HepG2 (cell line): ENCODE data around the gene CDC42EP5. TPM values are rescaled to one million over a fixed set of nuclear protein-coding genes. Genes with fewer than 3 reads are reported as not detected.

Experiments used
- ATAC-seq: fragments of 200-7000 bp; cut with Tn5 transposase; 3 replicates; pipeline ENCODE4 v1.9.1; 2020; ENCODE audit warnings: mild to moderate bottlenecking, moderate library complexity
- BruUV-seq: library from RNA; stranded (reverse); fragments of 400-500 nt; replicated peaks from 2 replicates; lab custom pipeline; 2021; lab: Mats Ljungman, UMichigan
- CTCF ChIA-PET: fragments of 300-600 bp; formaldehyde crosslinking; extraction: SDS; loops from one replicate; lab custom pipeline; 2021; ENCODE audit warnings: low total read pairs, inconsistent platforms, low intra/inter-chr PET ratio; lab: Yijun Ruan, JAX
- POLR2A ChIA-PET: fragments of 350-600 bp; sonication (Branson Sonifier 250); formaldehyde crosslinking; loops from one replicate; lab custom pipeline; 2020; ENCODE audit warnings: antibody characterized with exemption, inconsistent platforms; lab: Yijun Ruan, JAX
- DNase-seq: peaks from one replicate; pipeline ENCODE4 v3.0.0-alpha.2; 2015; ENCODE audit warnings: low spot score
- FAIRE-seq: peaks from 3 replicates; lab custom pipeline; 2011; peaks lifted over from hg19 to GRCh38; lab: Jason Lieb, UNC
- H2AFZ ChIP-seq: one replicate; pipeline ENCODE4 v1.6.1; 2011; ENCODE audit warnings: low read length, inconsistent platforms
- H3K27ac ChIP-seq: fragments of 300-600 bp; 3 replicates; pipeline ENCODE4 v1.8.0; 2011; ENCODE audit warnings: mixed run types, mild to moderate bottlenecking, mixed read lengths, low read length, inconsistent platforms; ENCODE audit not compliant: insufficient read depth; ENCODE audit errors: extremely low read length
- H3K27me3 ChIP-seq, 2 experiments: fragments of 200-600 bp in 1 of 2; 2 replicates in 1 of 2; 3 replicates in 1 of 2; pipeline versions ENCODE4 v1.6.0 to v1.8.0; 2011; ENCODE audit warnings: low read length in 2 of 2, mild to moderate bottlenecking in 2 of 2, moderate library complexity in 2 of 2, inconsistent platforms in 1 of 2; ENCODE audit not compliant: insufficient read depth in 2 of 2, control insufficient read depth in 1 of 2
- H3K36me3 ChIP-seq, 2 experiments: fragments of 200-600 bp in 1 of 2; replicated peaks in 1 of 2; 2 replicates in 1 of 2; 3 replicates in 1 of 2; pipeline versions ENCODE4 v1.5.1 to v1.8.0; 2011; ENCODE audit warnings: low read length in 2 of 2, inconsistent platforms in 1 of 2; ENCODE audit not compliant: insufficient read depth in 2 of 2, control insufficient read depth in 1 of 2
- H3K4me1 ChIP-seq: 2 replicates; pipeline ENCODE4 v1.5.1; 2012; ENCODE audit warnings: low read length, inconsistent platforms; ENCODE audit not compliant: insufficient read depth
- H3K4me2 ChIP-seq: 2 replicates; pipeline ENCODE4 v1.6.0; 2011; ENCODE audit warnings: low read depth, low read length, inconsistent platforms
- H3K4me3 ChIP-seq, 3 experiments: fragments of 200-600 bp in 1 of 3; sonication (generic), shearing (Covaris generic) in 1 of 3; replicated peaks in 1 of 3; 2 replicates each; pipeline ENCODE4 v1.5.1; 2011 to 2016; ENCODE audit warnings: low read length in 3 of 3, inconsistent platforms in 2 of 3, low read depth in 2 of 3, mild to moderate bottlenecking in 2 of 3, control low read depth in 1 of 3, mixed read lengths in 1 of 3; ENCODE audit not compliant: insufficient read depth in 1 of 3
- H3K79me2 ChIP-seq: one replicate; pipeline ENCODE4 v1.6.1; 2011; ENCODE audit warnings: low read length, inconsistent platforms; ENCODE audit not compliant: insufficient read depth
- H3K9ac ChIP-seq: 2 replicates; pipeline ENCODE4 v1.6.0; 2011; ENCODE audit warnings: mild to moderate bottlenecking, low read depth, low read length, inconsistent platforms; ENCODE audit not compliant: insufficient read depth
- H3K9me3 ChIP-seq: 2 replicates; pipeline ENCODE4 v1.5.1; 2012; ENCODE audit warnings: mild to moderate bottlenecking, low read length
- H4K20me1 ChIP-seq: 2 replicates; pipeline ENCODE4 v1.6.0; 2011; ENCODE audit warnings: inconsistent platforms, mild to moderate bottlenecking, low read length, moderate library complexity; ENCODE audit not compliant: insufficient read depth
- ARNT2 ChIP-seq: sonication (generic); formaldehyde crosslinking; IDR thresholded peaks from 2 replicates; pipeline ENCODE4 v1.8.0; 2022; ENCODE audit warnings: mild to moderate bottlenecking, low read depth, missing genetic modification reagents, moderate library complexity
- CENPBD1 ChIP-seq: sonication (generic); formaldehyde crosslinking; IDR thresholded peaks from 2 replicates; pipeline ENCODE4 v1.8.0; 2022; ENCODE audit warnings: missing genetic modification reagents, low read depth, mild to moderate bottlenecking, borderline replicate concordance
- HOXD1 ChIP-seq: sonication (generic); formaldehyde crosslinking; IDR thresholded peaks from 2 replicates; pipeline ENCODE4 v1.5.0; 2020; ENCODE audit warnings: missing genetic modification reagents
- PCBP1 ChIP-seq: fragments of 200-400 bp; formaldehyde crosslinking; IDR thresholded peaks from 2 replicates; pipeline ENCODE4 v1.6.1; 2017; ENCODE audit warnings: mild to moderate bottlenecking, low read depth, low read length, borderline replicate concordance
- RBM22 ChIP-seq: fragments of 200-400 bp; formaldehyde crosslinking; optimal IDR thresholded peaks from 2 replicates; pipeline ENCODE3; 2017; ENCODE audit warnings: mild to moderate bottlenecking, low read length, moderate library complexity
- TAF15 ChIP-seq: fragments of 200-400 bp; formaldehyde crosslinking; IDR thresholded peaks from one replicate; pipeline ENCODE4 v1.6.1; 2018; ENCODE audit warnings: mild to moderate bottlenecking, low read depth, low read length; ENCODE audit not compliant: poor library complexity, severe bottlenecking
- ZBED4 ChIP-seq: sonication (generic); formaldehyde crosslinking; IDR thresholded peaks from 2 replicates; pipeline ENCODE4 v1.4.0; 2020; ENCODE audit warnings: missing genetic modification reagents, borderline replicate concordance
- ZC3H13 ChIP-seq: sonication (generic); formaldehyde crosslinking; IDR thresholded peaks from 2 replicates; pipeline ENCODE4 v1.8.1; 2023; ENCODE audit warnings: mild to moderate bottlenecking, missing genetic modification reagents, moderate library complexity
- ZNF414 ChIP-seq: sonication (generic); formaldehyde crosslinking; IDR thresholded peaks from 2 replicates; pipeline ENCODE4 v1.5.0; 2020; ENCODE audit warnings: missing genetic modification reagents
- ZNF562 ChIP-seq: sonication (generic); formaldehyde crosslinking; IDR thresholded peaks from 2 replicates; pipeline ENCODE4 v1.8.0; 2022; ENCODE audit warnings: missing genetic modification reagents, borderline replicate concordance
- ZZZ3 ChIP-seq: sonication (generic); formaldehyde crosslinking; IDR thresholded peaks from 2 replicates; pipeline ENCODE4 v1.4.0; 2020; ENCODE audit warnings: missing genetic modification reagents, mild to moderate bottlenecking, borderline replicate concordance
- WGBS: methylation state at CpG from one replicate; pipeline ENCODE4 v1.1.6; 2017; ENCODE audit warnings: low lambda C conversion rate; 5-methylcytosine and 5-hydroxymethylcytosine counted together
- in situ Hi-C: cut with HindIII; loops from 2 replicates; pipeline ENCODE4 v1.10.0; 2017; ENCODE audit warnings: low pct_unique_long_range_greater_than_20kb; ENCODE audit not compliant: extremely low pct_ligation_motif_present
- intact Hi-C: fragments of 100-400 bp; cut with micrococcal nuclease; formaldehyde crosslinking; loops from one replicate; pipeline ENCODE4 v1.10.0; 2022; ENCODE audit not compliant: unreplicated experiment
- polyA plus RNA-seq, 8 experiments: library from polyadenylated mRNA; depleted of rRNA in 3 of 8; stranded (reverse) in 7 of 8; unstranded in 1 of 8; fragments of >200 nt; fragmentation: Illumina TruSeq in 4 of 8; extraction: Trizol in 4 of 8; gene quantifications; 2 replicates each; pipeline versions ENCODE4 v1.2.1 to v1.2.3, GENCODE V29; 2011 to 2016; ENCODE audit warnings: low read depth in 4 of 8, missing spikeins in 1 of 8, mixed read lengths in 1 of 8; ENCODE audit not compliant: insufficient read depth in 1 of 8
- total RNA-seq, 5 experiments: library from RNA; depleted of rRNA; stranded (reverse); fragments of >200 nt; fragmentation: Illumina TruSeq; extraction: Trizol; gene quantifications; 2 replicates each; pipeline ENCODE4 v1.2.3, GENCODE V29; 2016; ENCODE audit warnings: low read depth in 1 of 5

CDC42EP5 gene
- total and polyA plus RNA-seq, 2 of the 13 experiments (the other 11 are each of a cell fraction or from before 2014, with no cell fraction given): 0.41 to 1.6 TPM

- no peak for ATAC-seq
- TF ChIP-seq ZBED4 (CRISPR knock-in tag): no peak
- TF ChIP-seq ZC3H13 (CRISPR knock-in tag): peak; percentile 81
- peak; percentile 9; the same call in 1 of the 2 replicates for TF ChIP-seq ARNT2
- peak; percentile 79; the same call in 1 of the 2 replicates for TF ChIP-seq PCBP1
- no peak for TF ChIP-seq ZNF562 (CRISPR knock-in tag)
- 0 out of 2 replicates have a peak, but pooled peaks have one; percentile 62 for TF ChIP-seq CENPBD1 (CRISPR knock-in tag)
- TF ChIP-seq RBM22: peak; percentile 94
- TF ChIP-seq ZNF414 (CRISPR knock-in tag): no peak
- peak; percentile 26 for TF ChIP-seq TAF15
- 0 out of 2 replicates have a peak, but pooled peaks have one; percentile 5 for TF ChIP-seq ZZZ3 (CRISPR knock-in tag)
- TF ChIP-seq HOXD1 (CRISPR knock-in tag): no peak
- TF ChIP-seq, all 625 proteins: peak for 7
- in situ Hi-C loops: no loop called here
- peak overlapping the region; percentile 94 for H3K4me2 ChIP-seq
- no peaks in the 10 kb centered on the region for H3K9me3 ChIP-seq
- peaks cover 19 to 36% of the 10 kb centered on the region in 2 experiments for H3K36me3 ChIP-seq
- peaks cover 21% of the 10 kb centered on the region for H3K4me1 ChIP-seq
- no peak overlapping the region for H2AFZ ChIP-seq
- BruUV-seq: TSS peak; percentile 81
- ChIA-PET CTCF (no interaction called here), POLR2A (interaction anchor here (0.6 to 3.5 kb wide), 6 partner anchors 8 to 42 kb away, joined by 3 to 67 read pairs (median 19); partner anchors contain the start of gene LENG8)
- H3K9ac ChIP-seq: peak overlapping the region; percentile 91
- no peaks in the 10 kb centered on the region for H3K27me3 ChIP-seq
- peak overlapping the region; percentile 61 to 80 (median 77) for H3K4me3 ChIP-seq
- peaks cover 12% of the 10 kb centered on the region for H3K79me2 ChIP-seq
- intact Hi-C loops: loop anchor here (2.0 kb wide), 1 partner anchor 13 kb away; the partner anchor contains the start of gene LENG8
- WGBS: 100% methylated on average over 1 of the region's 15 CpGs
- peaks cover 10% of the 10 kb centered on the region; the same call in 1 of the 2 replicates for H4K20me1 ChIP-seq
- no peak for DNase-seq
- no peak for FAIRE-seq
- H3K27ac ChIP-seq: peak overlapping the region; percentile 96
These were observed 10.9 kb downstream of the CDC42EP5 start for GRCh38 chr19:54462047-54462654.
